HG02870 (cell line): Measurements from ENCODE around the gene TMEM243.
"Not testable (repeated sequence)": the region's sequence is repeated elsewhere in the genome, so short reads cannot be mapped to it uniquely, and the experiment has no call there.

Experiments used
- ATAC-seq: cut with Tn5 transposase; IDR thresholded peaks from one replicate; pipeline ENCODE4 v1.9.1; 2021; ENCODE audit warnings: mild to moderate bottlenecking, moderate library complexity; ENCODE audit not compliant: unreplicated experiment

Gene TMEM243

GRCh38 chr7:87213252-87213651, 6.3 kb downstream of the TMEM243 start:
- no peak for ATAC-seq

- no peak for ATAC-seq
Observed at GRCh38 chr7:87212498-87212897, 7.0 kb downstream of the TMEM243 start.

- ATAC-seq, result no peak
Observed at GRCh38 chr7:87210506-87210905, 9.0 kb downstream of the TMEM243 start.

GRCh38 chr7:87209295-87209924, 10.1 kb downstream of the TMEM243 start:
- ATAC-seq, result no peak

GRCh38 chr7:87206361-87206760, 13.2 kb downstream of the TMEM243 start:
- no peak for ATAC-seq

DNA sequence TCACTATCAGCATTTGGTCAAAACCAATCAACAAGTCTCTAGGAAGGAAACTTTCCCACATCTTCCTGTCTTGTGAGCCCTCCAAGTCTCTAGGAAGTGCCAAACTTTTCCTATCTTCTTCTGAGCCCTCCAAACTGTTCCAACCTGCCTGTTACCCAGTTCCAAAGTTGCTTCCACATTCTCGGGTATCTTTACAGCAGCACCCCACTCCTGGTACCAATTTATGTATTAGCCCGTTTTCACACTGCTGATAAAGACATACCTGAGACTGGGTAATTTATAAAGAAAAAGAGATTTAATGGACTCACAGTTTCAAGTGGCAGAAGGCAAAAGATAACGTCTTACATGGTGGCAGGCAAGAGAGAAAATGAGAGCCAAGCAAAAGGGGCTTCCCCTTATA, 13.8 kb downstream of the TMEM243 start:
- not testable (repeated sequence) for ATAC-seq

DNA sequence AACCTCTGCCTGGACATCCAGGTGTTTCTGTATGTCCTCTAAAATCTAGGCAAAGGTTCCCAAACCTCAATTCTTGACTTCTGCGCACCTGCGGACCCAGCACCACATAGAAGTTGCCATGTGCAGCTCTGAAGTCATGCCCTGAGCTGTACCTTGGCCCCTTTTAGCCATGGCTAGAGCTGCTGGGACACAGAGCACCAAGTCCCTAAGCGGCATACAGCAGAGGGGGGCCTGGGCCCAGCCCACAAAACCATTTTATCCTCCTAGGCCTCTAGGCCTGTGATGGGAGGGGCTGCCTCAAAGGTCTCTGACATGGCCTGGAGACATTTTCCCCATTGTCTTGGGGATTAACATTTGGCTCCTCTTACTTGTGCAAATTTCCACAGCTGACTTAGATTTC, 14.6 kb downstream of the TMEM243 start:
- ATAC-seq, result no peak

- ATAC-seq, result not testable (repeated sequence)
Observed at GRCh38 chr7:87203929-87204328, 15.6 kb downstream of the TMEM243 start.

DNA sequence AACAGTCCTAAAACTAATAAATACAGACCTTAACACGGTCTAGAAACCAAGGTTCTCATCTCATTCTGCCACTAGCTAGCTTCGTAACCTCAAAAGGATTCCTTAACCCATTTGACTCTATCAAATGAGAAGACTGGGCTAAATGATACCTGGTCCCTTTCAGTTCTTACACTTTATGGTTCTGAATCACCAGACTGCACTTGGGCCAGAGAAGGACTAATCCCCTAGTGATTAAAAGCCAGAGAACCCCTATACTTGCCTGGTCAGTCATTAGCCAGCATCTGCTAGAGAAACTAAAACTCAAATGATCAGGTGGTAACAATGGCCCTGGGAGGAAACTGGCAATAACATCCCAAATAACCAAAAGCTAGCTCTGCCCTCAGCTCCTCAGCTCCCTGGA, 16.8 kb downstream of the TMEM243 start:
- peak; percentile 45 for ATAC-seq

DNA sequence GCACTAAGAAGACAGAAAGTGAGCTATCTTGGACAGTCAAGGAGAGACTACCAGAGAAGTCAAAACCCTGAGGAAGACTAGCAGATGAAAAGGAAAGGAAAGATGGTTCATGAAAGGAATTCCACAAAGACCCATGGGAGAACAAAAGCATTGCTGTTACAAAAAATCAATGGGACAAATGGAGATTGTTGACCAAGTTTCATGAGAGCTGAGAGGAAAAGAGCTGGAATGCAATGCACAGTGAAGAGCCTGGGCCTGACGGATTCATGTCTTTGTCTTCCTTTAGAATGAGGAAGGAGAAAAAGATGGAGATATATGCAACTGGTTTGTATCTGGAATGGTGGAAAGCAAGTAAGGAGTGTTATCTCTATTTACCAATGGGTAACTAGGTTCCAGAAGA, 17.3 kb downstream of the TMEM243 start:
- ATAC-seq, result no peak

DNA sequence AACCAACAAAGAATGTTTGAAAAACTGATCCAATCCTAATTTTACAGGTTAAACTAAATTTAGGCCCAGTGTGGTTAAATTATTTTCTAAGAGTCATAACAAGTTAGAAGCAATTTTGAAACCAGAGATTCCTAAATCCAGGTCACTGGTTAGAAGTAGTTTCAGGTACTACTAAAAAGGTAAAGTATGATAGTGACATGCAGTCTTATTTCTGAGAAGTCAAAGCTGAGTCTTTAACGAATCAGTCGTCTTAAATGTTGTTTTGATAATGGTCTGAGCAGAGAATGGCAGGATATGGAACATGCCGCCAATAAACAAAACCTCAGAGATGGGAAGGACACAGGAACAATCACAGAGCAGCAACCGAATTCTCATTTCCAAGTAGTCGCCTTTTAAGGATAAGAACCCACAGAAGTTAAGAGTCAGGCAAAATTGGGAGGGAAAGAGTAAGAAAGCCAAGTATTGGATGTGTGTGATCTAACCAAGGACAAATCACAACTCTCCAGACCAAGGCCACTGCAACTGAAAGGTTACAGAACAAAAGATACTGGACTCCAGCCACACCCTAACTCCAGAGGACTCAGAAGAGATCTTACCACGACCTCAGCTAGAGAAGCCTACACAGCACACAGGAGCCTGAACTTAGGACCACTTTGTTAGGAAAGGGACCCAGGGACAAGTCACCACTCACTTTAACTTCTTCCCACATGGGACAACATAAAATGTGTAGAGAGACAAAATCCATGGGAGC, 19.7 kb downstream of the TMEM243 start:
- ATAC-seq, result no peak

DNA sequence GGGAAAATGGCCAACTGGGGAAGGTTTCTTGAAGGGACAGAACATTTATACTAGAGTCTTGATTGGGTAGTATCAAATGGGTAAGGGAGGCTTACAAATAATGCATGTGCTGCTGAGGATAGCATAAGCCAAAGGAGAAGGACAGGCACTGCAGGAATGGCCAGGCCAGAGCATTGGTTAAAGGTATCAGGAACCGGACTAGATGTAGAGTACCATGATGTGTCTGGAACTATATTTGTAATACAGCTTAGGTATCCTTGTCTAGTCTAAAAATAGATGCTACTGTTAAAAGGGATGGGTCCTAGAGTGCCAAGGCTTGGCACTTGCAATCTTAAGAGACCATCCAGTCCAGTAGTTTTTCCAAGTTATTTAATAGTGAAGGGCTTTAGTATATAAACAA, 20.3 kb downstream of the TMEM243 start:
- ATAC-seq, result no peak

DNA sequence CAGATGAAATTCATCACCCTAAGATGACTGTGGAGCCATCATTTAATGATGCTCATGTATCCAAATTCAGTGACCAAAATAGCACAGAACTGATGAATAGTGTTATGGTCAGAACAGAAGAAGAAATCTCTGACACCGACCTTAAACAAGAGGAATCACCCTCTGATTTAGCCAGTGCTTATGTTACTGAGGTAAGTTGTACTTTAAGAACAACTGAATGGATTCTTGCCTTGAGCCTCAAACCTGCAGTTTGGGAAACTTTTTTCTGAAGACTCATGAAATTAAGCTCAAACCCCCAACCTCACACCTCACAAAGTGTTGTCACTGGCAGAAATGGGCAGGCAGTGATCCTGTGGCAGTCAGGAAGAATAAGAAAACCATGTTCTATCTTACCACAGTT, 25.6 kb downstream of the TMEM243 start:
- no peak for ATAC-seq

DNA sequence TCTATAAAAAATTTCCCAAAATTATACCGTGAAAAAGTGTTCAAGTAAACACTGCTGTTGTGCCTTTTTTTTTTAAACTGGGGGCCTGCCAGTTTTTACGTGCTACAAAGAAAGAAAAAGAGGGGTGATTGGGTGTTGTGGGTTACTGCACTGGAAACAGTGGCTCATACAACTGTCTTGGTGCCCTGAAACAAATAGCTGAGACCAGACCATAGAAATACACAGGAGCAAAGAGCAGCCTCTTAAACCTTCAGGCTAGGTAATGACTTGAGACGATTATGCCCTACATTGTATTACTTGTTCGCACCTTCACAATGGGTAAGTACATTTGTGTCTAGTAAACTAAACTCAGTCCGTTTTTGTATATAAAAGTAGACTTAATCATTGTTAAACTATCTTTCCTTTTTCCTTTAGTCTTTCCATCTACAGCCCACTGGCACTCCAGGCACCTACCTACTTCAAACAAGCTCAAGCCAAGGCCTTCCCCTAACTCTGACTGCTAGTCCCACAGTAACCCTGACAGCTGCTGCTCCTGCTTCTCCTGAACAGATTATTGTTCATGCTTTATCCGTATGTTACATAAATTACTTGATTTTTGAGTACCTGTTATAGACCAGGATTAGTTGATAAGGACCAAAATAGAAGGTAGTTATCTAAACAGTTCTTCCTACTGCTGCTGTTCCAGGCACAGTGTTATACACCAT, 26.6 kb downstream of the TMEM243 start:
- no peak for ATAC-seq

GRCh38 chr7:87190783-87191182, 28.7 kb downstream of the TMEM243 start:
- no peak for ATAC-seq

GRCh38 chr7:87188930-87189329, 30.6 kb downstream of the TMEM243 start:
- ATAC-seq, result peak; percentile 43

- no peak for ATAC-seq
Observed at GRCh38 chr7:87187120-87187519, 32.4 kb downstream of the TMEM243 start.

DNA sequence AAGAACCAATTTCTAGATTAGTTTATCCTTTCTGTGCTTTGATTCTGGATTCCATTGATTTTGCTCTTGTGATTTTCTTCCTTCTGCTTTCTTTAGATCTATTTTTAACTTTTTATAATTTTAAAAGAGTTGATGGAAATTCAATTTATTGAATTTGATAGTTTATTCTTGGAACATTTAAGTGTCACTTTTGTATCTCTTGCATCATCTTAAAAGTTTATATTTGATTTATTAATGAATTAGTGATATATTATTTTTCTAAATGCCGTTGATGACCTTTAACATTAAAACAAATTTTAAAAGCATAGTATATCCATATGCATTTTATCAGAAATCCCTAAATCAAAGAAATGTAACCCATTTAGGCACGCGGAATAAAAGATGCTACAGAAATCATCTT, 40.4 kb downstream of the TMEM243 start:
- ATAC-seq, result no peak

DNA sequence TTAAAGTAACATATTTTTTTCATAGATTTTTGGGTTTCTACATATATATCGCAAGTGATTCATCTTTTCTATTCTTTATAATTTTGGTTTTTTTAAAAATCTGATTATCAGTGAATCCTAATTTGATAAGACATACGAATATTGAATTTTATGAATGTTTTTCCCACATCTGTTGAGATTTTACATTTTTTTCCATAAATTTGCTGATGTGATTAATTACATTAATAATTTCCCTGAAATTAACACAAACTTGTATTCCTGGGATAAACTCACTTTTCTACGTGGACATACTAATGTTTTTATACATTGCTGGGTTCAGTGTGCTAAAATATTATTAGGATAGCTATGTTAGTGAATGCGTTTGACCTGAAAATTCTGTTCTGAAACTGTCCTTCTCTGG, 41.2 kb downstream of the TMEM243 start:
- ATAC-seq, result no peak

DNA sequence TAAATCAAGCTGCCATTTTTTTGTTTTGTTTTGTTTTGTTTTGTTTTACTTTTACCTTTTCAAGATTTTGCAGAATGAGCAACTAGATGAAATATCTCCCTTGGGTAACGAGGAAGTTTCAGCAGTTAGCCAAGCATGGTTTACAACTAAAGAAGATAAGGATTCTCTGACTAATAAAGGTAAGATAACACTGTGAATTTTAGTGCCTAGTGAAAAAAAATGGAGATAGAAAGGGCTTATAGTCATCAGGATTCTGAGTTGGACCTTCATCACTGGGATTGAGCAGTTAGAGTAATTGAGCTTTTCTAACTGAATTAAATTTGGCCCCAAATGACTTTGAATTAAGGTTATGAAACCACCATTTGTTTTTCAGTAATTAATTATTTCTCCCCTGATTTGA, 46.1 kb downstream of the TMEM243 start:
- no peak for ATAC-seq

DNA sequence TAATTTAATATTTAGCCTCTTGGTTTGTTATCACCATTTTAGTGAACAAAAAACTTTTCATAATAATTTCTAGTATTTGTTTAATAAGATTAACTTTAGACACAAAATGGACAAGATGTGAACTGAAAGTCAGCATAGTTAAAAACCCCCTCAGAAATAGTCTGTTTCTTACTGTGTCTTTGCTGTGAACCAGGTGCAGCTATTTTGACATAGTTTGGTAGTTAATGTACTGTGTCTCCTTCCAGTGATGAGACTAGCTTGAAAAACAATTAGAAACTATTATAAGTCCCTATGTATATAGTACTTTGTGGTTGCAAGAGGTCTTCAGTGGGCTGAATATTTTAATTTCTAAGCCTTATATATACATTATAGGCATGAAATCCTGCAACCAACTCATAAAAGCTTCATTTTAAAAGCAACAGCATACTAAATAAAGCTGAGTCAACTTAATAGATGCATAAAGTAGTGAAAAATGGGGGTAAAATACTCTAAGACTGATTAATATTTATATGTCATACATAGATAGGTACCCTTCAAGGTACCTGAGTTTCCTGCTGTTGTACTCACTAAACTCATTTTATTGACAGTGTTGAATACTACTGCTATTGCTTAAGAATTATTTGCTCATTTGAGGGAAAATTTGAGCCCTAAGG, 48.1 kb downstream of the TMEM243 start:
- ATAC-seq, result peak; percentile 66

DNA sequence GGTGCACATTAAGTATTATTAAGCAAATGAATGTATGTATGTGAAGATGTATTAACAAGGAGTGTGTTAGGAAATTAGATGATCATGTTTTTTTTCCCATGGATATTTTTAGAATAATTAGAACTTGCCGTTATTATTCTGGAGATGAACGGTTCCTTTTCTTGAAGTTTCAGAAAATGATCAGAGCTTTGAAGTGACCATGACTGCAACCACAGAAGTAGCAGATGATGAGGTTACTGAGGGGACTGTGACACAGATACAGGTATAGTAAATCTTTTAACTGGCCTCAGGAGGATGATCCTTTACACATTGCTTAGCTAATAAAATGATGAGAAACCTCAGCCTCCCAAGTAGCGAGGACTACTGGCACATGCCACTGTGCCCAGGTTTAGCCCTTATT, 48.7 kb downstream of the TMEM243 start:
- peak; percentile 65 for ATAC-seq
